Measurements from ENCODE around the gene TRIO. TPM values are rescaled to one million over a fixed set of nuclear protein-coding genes. Genes with fewer than 3 reads are reported as not detected.

Gene TRIO
- total RNA-seq, 2 experiments from 2014 or later = 6.0 to 6.6 TPM

- intact Hi-C loops (cut with micrococcal nuclease) = no loop called here
- CTCF ChIA-PET = no interaction called here
Measured at GRCh38 chr5:14249258-14250082, 106.3 kb downstream of the TRIO start.

GRCh38 chr5:14250084-14250695 lies 107.0 kb downstream of the TRIO start:
- no peaks in the 10 kb centered on the region for H3K9me3 Mint-ChIP-seq

More at GRCh38 chr5:14249258-14250082, 106.3 kb downstream of the TRIO start:
- Mint-ChIP-seq H3K9me3 (no peaks in the 10 kb centered on the region), H3K27me3 (peaks cover 11% of the 10 kb centered on the region), H3K36me3 (no peaks in the 10 kb centered on the region), H3K27ac (no peak overlapping the region), H3K4me1 (ENCODE audit: low read depth) (no peaks in the 10 kb centered on the region), H3K4me3 (no peak overlapping the region)
- POLR2A ChIA-PET = no interaction called here
- DNase-seq = no peak

GRCh38 chr5:14250748-14251701 lies 107.9 kb downstream of the TRIO start:
- peaks cover 8% of the 10 kb centered on the region for H3K27me3 Mint-ChIP-seq
- DNase-seq = no peak
- no peaks in the 10 kb centered on the region for H3K4me1 Mint-ChIP-seq (ENCODE audit: low read depth)
- H3K9me3 Mint-ChIP-seq = peaks cover 4% of the 10 kb centered on the region
- POLR2A ChIA-PET = no interaction called here
- intact Hi-C loops (cut with micrococcal nuclease) = no loop called here
- CTCF ChIA-PET = no interaction called here
- no peak overlapping the region for H3K27ac Mint-ChIP-seq
- no peak overlapping the region for H3K4me3 Mint-ChIP-seq
- H3K36me3 Mint-ChIP-seq = no peaks in the 10 kb centered on the region

More at GRCh38 chr5:14250084-14250695, 107.0 kb downstream of the TRIO start:
- intact Hi-C loops (cut with micrococcal nuclease) = no loop called here
- Mint-ChIP-seq H3K4me1 (ENCODE audit: low read depth) (no peaks in the 10 kb centered on the region), H3K27ac (no peak overlapping the region), H3K36me3 (no peaks in the 10 kb centered on the region), H3K4me3 (no peak overlapping the region), H3K27me3 (peaks cover 8% of the 10 kb centered on the region)
- no peak for DNase-seq
- POLR2A ChIA-PET = no interaction called here
- CTCF ChIA-PET = no interaction called here

GRCh38 chr5:14251733-14252132 lies 108.6 kb downstream of the TRIO start:
- intact Hi-C loops (cut with micrococcal nuclease) = no loop called here
- CTCF ChIA-PET = no interaction called here
- no peak for DNase-seq

GRCh38 chr5:14252793-14253192 lies 109.7 kb downstream of the TRIO start:
- H3K9me3 Mint-ChIP-seq = peaks cover 10% of the 10 kb centered on the region
- no peak overlapping the region for H3K4me3 Mint-ChIP-seq
- H3K36me3 Mint-ChIP-seq = no peaks in the 10 kb centered on the region
- CTCF ChIA-PET = no interaction called here
- H3K4me1 Mint-ChIP-seq (ENCODE audit: low read depth) = no peaks in the 10 kb centered on the region
- H3K27ac Mint-ChIP-seq = no peak overlapping the region
- POLR2A ChIA-PET = no interaction called here
- peaks cover 6% of the 10 kb centered on the region for H3K27me3 Mint-ChIP-seq
- DNase-seq = no peak
- intact Hi-C loops (cut with micrococcal nuclease) = no loop called here

More at GRCh38 chr5:14251733-14252132, 108.6 kb downstream of the TRIO start:
- POLR2A ChIA-PET = no interaction called here
- Mint-ChIP-seq H3K4me3 (no peak overlapping the region), H3K4me1 (ENCODE audit: low read depth) (no peaks in the 10 kb centered on the region), H3K27me3 (peaks cover 6% of the 10 kb centered on the region), H3K9me3 (peaks cover 9% of the 10 kb centered on the region), H3K36me3 (no peaks in the 10 kb centered on the region), H3K27ac (no peak overlapping the region)

- H3K27me3 Mint-ChIP-seq = peaks cover 6% of the 10 kb centered on the region
- intact Hi-C loops (cut with micrococcal nuclease) = no loop called here
- CTCF ChIA-PET = interaction anchor here (0.7 kb wide), 1 partner anchor 160 kb away, joined by 4 read pairs; no protein-coding TSS in a partner anchor
- no peak overlapping the region for H3K27ac Mint-ChIP-seq
- peaks cover 10% of the 10 kb centered on the region for H3K9me3 Mint-ChIP-seq
- no peak overlapping the region for H3K4me3 Mint-ChIP-seq
- H3K4me1 Mint-ChIP-seq (ENCODE audit: low read depth) = no peaks in the 10 kb centered on the region
- no peaks in the 10 kb centered on the region for H3K36me3 Mint-ChIP-seq
- DNase-seq = no peak
- POLR2A ChIA-PET = interaction anchor here (0.6 kb wide), 1 partner anchor 96 kb away, joined by 3 read pairs; no protein-coding TSS in a partner anchor
Measured at GRCh38 chr5:14254686-14255085, 111.5 kb downstream of the TRIO start.

- no peaks in the 10 kb centered on the region for H3K36me3 Mint-ChIP-seq
- intact Hi-C loops (cut with micrococcal nuclease) = no loop called here
- no peak overlapping the region for H3K27ac Mint-ChIP-seq
- CTCF ChIA-PET = no interaction called here
- no peaks in the 10 kb centered on the region for H3K4me1 Mint-ChIP-seq (ENCODE audit: low read depth)
- peaks cover 10% of the 10 kb centered on the region for H3K9me3 Mint-ChIP-seq
- peaks cover 3% of the 10 kb centered on the region for H3K27me3 Mint-ChIP-seq
- no peak overlapping the region for H3K4me3 Mint-ChIP-seq
- POLR2A ChIA-PET = no interaction called here
- no peak for DNase-seq
Measured at GRCh38 chr5:14256026-14256690, 113.0 kb downstream of the TRIO start.

- POLR2A ChIA-PET = no interaction called here
- H3K4me3 Mint-ChIP-seq = no peak overlapping the region
- intact Hi-C loops (cut with micrococcal nuclease) = no loop called here
- CTCF ChIA-PET = no interaction called here
- H3K27me3 Mint-ChIP-seq = peaks cover 1% of the 10 kb centered on the region
- H3K9me3 Mint-ChIP-seq = peaks cover 10% of the 10 kb centered on the region
- H3K27ac Mint-ChIP-seq = no peak overlapping the region
- H3K4me1 Mint-ChIP-seq (ENCODE audit: low read depth) = no peaks in the 10 kb centered on the region
- DNase-seq = no peak
- H3K36me3 Mint-ChIP-seq = no peaks in the 10 kb centered on the region
Measured at GRCh38 chr5:14256756-14257393, 113.7 kb downstream of the TRIO start.

GRCh38 chr5:14257995-14258403 lies 114.9 kb downstream of the TRIO start:
- CTCF ChIA-PET = no interaction called here

GRCh38 chr5:14258840-14259239 lies 115.7 kb downstream of the TRIO start:
- Mint-ChIP-seq H3K27ac (no peak overlapping the region), H3K4me1 (ENCODE audit: low read depth) (no peaks in the 10 kb centered on the region), H3K36me3 (no peaks in the 10 kb centered on the region), H3K9me3 (peaks cover 10% of the 10 kb centered on the region), H3K27me3 (peaks cover 3% of the 10 kb centered on the region), H3K4me3 (no peak overlapping the region)
- ChIA-PET POLR2A (no interaction called here), CTCF (no interaction called here)
- DNase-seq = no peak
- intact Hi-C loops (cut with micrococcal nuclease) = no loop called here

More at GRCh38 chr5:14257995-14258403, 114.9 kb downstream of the TRIO start:
- peaks cover 3% of the 10 kb centered on the region for H3K27me3 Mint-ChIP-seq
- no peak overlapping the region for H3K27ac Mint-ChIP-seq
- intact Hi-C loops (cut with micrococcal nuclease) = no loop called here
- POLR2A ChIA-PET = no interaction called here
- no peaks in the 10 kb centered on the region for H3K4me1 Mint-ChIP-seq (ENCODE audit: low read depth)
- DNase-seq = no peak
- H3K36me3 Mint-ChIP-seq = no peaks in the 10 kb centered on the region
- H3K9me3 Mint-ChIP-seq = peaks cover 10% of the 10 kb centered on the region
- H3K4me3 Mint-ChIP-seq = no peak overlapping the region

GRCh38 chr5:14260637-14261036 lies 117.5 kb downstream of the TRIO start:
- Mint-ChIP-seq H3K27me3 (peaks cover 9% of the 10 kb centered on the region), H3K4me3 (no peak overlapping the region), H3K27ac (no peak overlapping the region), H3K9me3 (peaks cover 10% of the 10 kb centered on the region), H3K4me1 (ENCODE audit: low read depth) (peaks cover 6% of the 10 kb centered on the region), H3K36me3 (no peaks in the 10 kb centered on the region)
- POLR2A ChIA-PET = no interaction called here
- CTCF ChIA-PET = interaction anchor here (1.5 kb wide), 1 partner anchor 10 kb away, joined by 5 read pairs; no protein-coding TSS in a partner anchor
- no peak for DNase-seq
- intact Hi-C loops (cut with micrococcal nuclease) = loop anchor here (10.0 kb wide), 1 partner anchor 116 kb away; the partner anchor contains the start of gene TRIO

Data from activated CD4-positive, alpha-beta memory T cell treated with anti-CD3 and anti-CD28 coated beads for 36 hours (primary cell).